Gastrocnemius medialis (tissue), 4 donors: ENCODE results near the gene TAMALIN.

Experiments
- POLR2A ChIP-seq, 2 donors: fragments of 450-650 bp; IDR thresholded peaks; one replicate each; pipeline ENCODE4 v1.6.1; 2017; ENCODE audit warnings: antibody characterized with exemption in 2 of 2, mild to moderate bottlenecking in 2 of 2, moderate library complexity in 2 of 2
- TF ChIP-seq, protein P1 (sequence below), 5 experiments: fragments of 450-650 bp in 3 of 5; fragments of 200-600 bp in 2 of 5; sonication (generic) in 2 of 5; IDR thresholded peaks in 4 of 5; conservative IDR thresholded peaks in 1 of 5; 1 replicate in 4 of 5; 2 replicates in 1 of 5; pipeline ENCODE4 v1.5.1; 2016 to 2019; ENCODE audit warnings: antibody characterized with exemption in 5 of 5, mild to moderate bottlenecking in 3 of 5, moderate library complexity in 3 of 5

DNA sequence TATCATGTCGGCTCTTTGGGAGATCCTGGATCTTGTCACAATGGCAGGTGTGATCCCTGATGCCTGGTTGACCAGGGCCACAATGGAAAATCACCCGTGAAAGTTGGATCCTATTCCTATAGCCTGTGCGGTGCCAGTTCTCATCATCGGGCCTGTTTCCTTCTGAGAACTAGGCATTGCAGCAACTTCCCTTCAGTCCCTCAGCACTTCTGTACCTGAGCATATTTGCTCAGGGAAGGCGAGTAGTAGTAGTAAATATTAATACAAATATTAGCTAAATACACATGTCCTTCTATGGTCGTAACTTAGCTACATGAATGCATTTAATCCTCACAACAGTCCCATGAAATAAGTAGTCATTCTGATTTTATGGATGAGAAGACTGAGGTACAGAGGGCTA, 22.1 kb upstream of the TAMALIN start:
- TF ChIP-seq, protein P1, sequence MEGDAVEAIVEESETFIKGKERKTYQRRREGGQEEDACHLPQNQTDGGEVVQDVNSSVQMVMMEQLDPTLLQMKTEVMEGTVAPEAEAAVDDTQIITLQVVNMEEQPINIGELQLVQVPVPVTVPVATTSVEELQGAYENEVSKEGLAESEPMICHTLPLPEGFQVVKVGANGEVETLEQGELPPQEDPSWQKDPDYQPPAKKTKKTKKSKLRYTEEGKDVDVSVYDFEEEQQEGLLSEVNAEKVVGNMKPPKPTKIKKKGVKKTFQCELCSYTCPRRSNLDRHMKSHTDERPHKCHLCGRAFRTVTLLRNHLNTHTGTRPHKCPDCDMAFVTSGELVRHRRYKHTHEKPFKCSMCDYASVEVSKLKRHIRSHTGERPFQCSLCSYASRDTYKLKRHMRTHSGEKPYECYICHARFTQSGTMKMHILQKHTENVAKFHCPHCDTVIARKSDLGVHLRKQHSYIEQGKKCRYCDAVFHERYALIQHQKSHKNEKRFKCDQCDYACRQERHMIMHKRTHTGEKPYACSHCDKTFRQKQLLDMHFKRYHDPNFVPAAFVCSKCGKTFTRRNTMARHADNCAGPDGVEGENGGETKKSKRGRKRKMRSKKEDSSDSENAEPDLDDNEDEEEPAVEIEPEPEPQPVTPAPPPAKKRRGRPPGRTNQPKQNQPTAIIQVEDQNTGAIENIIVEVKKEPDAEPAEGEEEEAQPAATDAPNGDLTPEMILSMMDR (IDR thresholded peaks at IDR 0.05 in 4 of 5, conservative IDR thresholded peaks at IDR 0.05 in 1 of 5): no peak
- TF ChIP-seq POLR2A (IDR thresholded peaks at IDR 0.05): no peak
